MM.1S (cell line): ENCODE results near the gene FOXP1.
"Not testable (repeated sequence)": the region's sequence is repeated elsewhere in the genome, so short reads cannot be mapped to it uniquely, and the experiment has no call there.

Experiments
- DNase-seq: peaks from one replicate; pipeline ENCODE4 v3.0.0-alpha.2; 2015
- H2AFZ ChIP-seq: fragments of 300-600 bp; sonication (generic); 2 replicates; pipeline ENCODE4 v1.6.0; 2016; ENCODE audit warnings: antibody characterized with exemption, low read length
- H3F3A ChIP-seq: fragments of 300-600 bp; sonication (generic); 2 replicates; pipeline ENCODE4 v1.6.1; 2016; ENCODE audit warnings: mild to moderate bottlenecking, antibody characterized with exemption, low read length, moderate library complexity, mixed read lengths; ENCODE audit not compliant: insufficient read depth
- H3K27ac ChIP-seq: fragments of 300-600 bp; sonication (generic); 2 replicates; pipeline ENCODE4 v1.5.1; 2016; ENCODE audit warnings: mild to moderate bottlenecking, low read length
- H3K27me3 ChIP-seq: fragments of 300-600 bp; sonication (generic); replicated peaks from 2 replicates; pipeline ENCODE4 v1.6.0; 2016; ENCODE audit warnings: low read length; ENCODE audit not compliant: insufficient read depth
- H3K36me3 ChIP-seq: fragments of 300-600 bp; sonication (generic); replicated peaks from 2 replicates; pipeline ENCODE4 v1.6.1; 2016; ENCODE audit warnings: mild to moderate bottlenecking, low read length, mixed read lengths; ENCODE audit not compliant: insufficient read depth
- H3K4me1 ChIP-seq: fragments of 300-600 bp; sonication (generic); 2 replicates; pipeline ENCODE4 v1.6.1; 2016; ENCODE audit warnings: low read length, mixed read lengths
- H3K4me2 ChIP-seq: fragments of 300-600 bp; sonication (generic); 2 replicates; pipeline ENCODE4 v1.6.0; 2016; ENCODE audit warnings: low read depth, low read length
- H3K4me3 ChIP-seq: fragments of 300-600 bp; sonication (generic); 2 replicates; pipeline ENCODE4 v1.5.1; 2016; ENCODE audit warnings: low read length, mixed read lengths
- H3K79me2 ChIP-seq: fragments of 300-600 bp; sonication (generic); 2 replicates; pipeline ENCODE4 v1.6.1; 2016; ENCODE audit warnings: mixed run types, low read length, mixed read lengths
- H3K9ac ChIP-seq: fragments of 300-600 bp; sonication (generic); 2 replicates; pipeline ENCODE4 v1.6.1; 2016; ENCODE audit warnings: low read length, mixed read lengths
- H3K9me2 ChIP-seq: fragments of 300-600 bp; sonication (generic); replicated peaks from 2 replicates; pipeline ENCODE4 v1.6.1; 2016; ENCODE audit warnings: mild to moderate bottlenecking, low read length, mixed read lengths; ENCODE audit not compliant: insufficient read depth
- H3K9me3 ChIP-seq: fragments of 300-600 bp; sonication (generic); replicated peaks from 2 replicates; pipeline ENCODE4 v1.6.1; 2016; ENCODE audit warnings: mild to moderate bottlenecking, low read length, mixed read lengths; ENCODE audit not compliant: insufficient read depth
- H4K20me1 ChIP-seq: fragments of 300-600 bp; sonication (generic); 2 replicates; pipeline ENCODE4 v1.6.1; 2016; ENCODE audit warnings: mild to moderate bottlenecking, low read length, moderate library complexity, mixed read lengths; ENCODE audit not compliant: insufficient read depth
- EZH2 ChIP-seq: fragments of 300-600 bp; sonication (generic); optimal IDR thresholded peaks from 2 replicates; pipeline ENCODE3; 2017; ENCODE audit warnings: low read depth, mild to moderate bottlenecking, antibody characterized with exemption, low read length, mixed read lengths
- EZH2phosphoT487 ChIP-seq: fragments of 300-600 bp; sonication (generic); IDR thresholded peaks from 2 replicates; pipeline ENCODE4 v1.6.1; 2018; ENCODE audit warnings: antibody characterized with exemption, low read length
- TF ChIP-seq, protein P1 (sequence below): fragments of 300-600 bp; sonication (generic); IDR thresholded peaks from 2 replicates; pipeline ENCODE4 v1.5.1; 2016; ENCODE audit warnings: antibody characterized with exemption, low read length, mixed read lengths

Gene FOXP1

GRCh38 chr3:71532639-71533395 lies 50.7 kb downstream of the FOXP1 start:
- Histone ChIP-seq H3K9me3 (no peaks in the 10 kb centered on the region), H3K4me2 (no peak overlapping the region), H3F3A (no peaks in the 10 kb centered on the region), H2AFZ (no peak overlapping the region), H3K36me3 (no peaks in the 10 kb centered on the region), H3K4me1 (no peaks in the 10 kb centered on the region), H3K27me3 (no peaks in the 10 kb centered on the region), H3K79me2 (no peaks in the 10 kb centered on the region), H3K9ac (no peak overlapping the region), H3K4me3 (no peak overlapping the region), H3K9me2 (no peaks in the 10 kb centered on the region), H4K20me1 (no peaks in the 10 kb centered on the region), H3K27ac (no peak overlapping the region)
- DNase-seq: no peak
- TF ChIP-seq EZH2phosphoT487: no peak
- TF ChIP-seq, protein P1, sequence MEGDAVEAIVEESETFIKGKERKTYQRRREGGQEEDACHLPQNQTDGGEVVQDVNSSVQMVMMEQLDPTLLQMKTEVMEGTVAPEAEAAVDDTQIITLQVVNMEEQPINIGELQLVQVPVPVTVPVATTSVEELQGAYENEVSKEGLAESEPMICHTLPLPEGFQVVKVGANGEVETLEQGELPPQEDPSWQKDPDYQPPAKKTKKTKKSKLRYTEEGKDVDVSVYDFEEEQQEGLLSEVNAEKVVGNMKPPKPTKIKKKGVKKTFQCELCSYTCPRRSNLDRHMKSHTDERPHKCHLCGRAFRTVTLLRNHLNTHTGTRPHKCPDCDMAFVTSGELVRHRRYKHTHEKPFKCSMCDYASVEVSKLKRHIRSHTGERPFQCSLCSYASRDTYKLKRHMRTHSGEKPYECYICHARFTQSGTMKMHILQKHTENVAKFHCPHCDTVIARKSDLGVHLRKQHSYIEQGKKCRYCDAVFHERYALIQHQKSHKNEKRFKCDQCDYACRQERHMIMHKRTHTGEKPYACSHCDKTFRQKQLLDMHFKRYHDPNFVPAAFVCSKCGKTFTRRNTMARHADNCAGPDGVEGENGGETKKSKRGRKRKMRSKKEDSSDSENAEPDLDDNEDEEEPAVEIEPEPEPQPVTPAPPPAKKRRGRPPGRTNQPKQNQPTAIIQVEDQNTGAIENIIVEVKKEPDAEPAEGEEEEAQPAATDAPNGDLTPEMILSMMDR: no peak
- TF ChIP-seq EZH2: no peak

GRCh38 chr3:71530903-71531530 lies 52.5 kb downstream of the FOXP1 start:
- H3K4me3 ChIP-seq: no peak overlapping the region
- TF ChIP-seq EZH2: no peak
- TF ChIP-seq, protein P1: no peak
- TF ChIP-seq EZH2phosphoT487: no peak
- no peak overlapping the region for H3K4me2 ChIP-seq
- no peaks in the 10 kb centered on the region for H3K9me2 ChIP-seq
- no peak overlapping the region for H2AFZ ChIP-seq
- no peaks in the 10 kb centered on the region for H3K9me3 ChIP-seq
- H3K9ac ChIP-seq: no peak overlapping the region
- H3K36me3 ChIP-seq: no peaks in the 10 kb centered on the region
- no peaks in the 10 kb centered on the region for H3K27me3 ChIP-seq
- no peak for DNase-seq
- H3K27ac ChIP-seq: no peak overlapping the region
- no peaks in the 10 kb centered on the region for H3K79me2 ChIP-seq
- H3F3A ChIP-seq: no peaks in the 10 kb centered on the region
- H4K20me1 ChIP-seq: no peaks in the 10 kb centered on the region
- no peaks in the 10 kb centered on the region for H3K4me1 ChIP-seq

- Histone ChIP-seq H4K20me1 (no peaks in the 10 kb centered on the region), H3K4me2 (no peak overlapping the region), H3K9me3 (no peaks in the 10 kb centered on the region), H3K4me3 (no peak overlapping the region), H3K9me2 (no peaks in the 10 kb centered on the region), H3F3A (no peaks in the 10 kb centered on the region), H3K27me3 (no peaks in the 10 kb centered on the region), H3K4me1 (no peaks in the 10 kb centered on the region), H3K9ac (no peak overlapping the region), H2AFZ (no peak overlapping the region), H3K79me2 (no peaks in the 10 kb centered on the region), H3K27ac (no peak overlapping the region), H3K36me3 (no peaks in the 10 kb centered on the region)
- DNase-seq: no peak
- TF ChIP-seq EZH2phosphoT487: no peak
Observed at GRCh38 chr3:71528816-71529215, 54.7 kb downstream of the FOXP1 start.

- not testable (repeated sequence) for H3K9me3 ChIP-seq, H3K27me3 ChIP-seq, H3K4me3 ChIP-seq, H3K4me2 ChIP-seq, DNase-seq, H3F3A ChIP-seq, H2AFZ ChIP-seq, H3K9ac ChIP-seq, H3K36me3 ChIP-seq, H3K4me1 ChIP-seq, H3K9me2 ChIP-seq, H3K27ac ChIP-seq, H4K20me1 ChIP-seq, H3K79me2 ChIP-seq
Observed at GRCh38 chr3:71526448-71526847, 57.1 kb downstream of the FOXP1 start.
